GM19035 (cell line): Measurements from ENCODE around the gene HDAC7.

Experiments
- ATAC-seq: cut with Tn5 transposase; IDR thresholded peaks from one replicate; pipeline ENCODE4 v1.9.1; 2021; ENCODE audit not compliant: unreplicated experiment

Gene HDAC7

DNA sequence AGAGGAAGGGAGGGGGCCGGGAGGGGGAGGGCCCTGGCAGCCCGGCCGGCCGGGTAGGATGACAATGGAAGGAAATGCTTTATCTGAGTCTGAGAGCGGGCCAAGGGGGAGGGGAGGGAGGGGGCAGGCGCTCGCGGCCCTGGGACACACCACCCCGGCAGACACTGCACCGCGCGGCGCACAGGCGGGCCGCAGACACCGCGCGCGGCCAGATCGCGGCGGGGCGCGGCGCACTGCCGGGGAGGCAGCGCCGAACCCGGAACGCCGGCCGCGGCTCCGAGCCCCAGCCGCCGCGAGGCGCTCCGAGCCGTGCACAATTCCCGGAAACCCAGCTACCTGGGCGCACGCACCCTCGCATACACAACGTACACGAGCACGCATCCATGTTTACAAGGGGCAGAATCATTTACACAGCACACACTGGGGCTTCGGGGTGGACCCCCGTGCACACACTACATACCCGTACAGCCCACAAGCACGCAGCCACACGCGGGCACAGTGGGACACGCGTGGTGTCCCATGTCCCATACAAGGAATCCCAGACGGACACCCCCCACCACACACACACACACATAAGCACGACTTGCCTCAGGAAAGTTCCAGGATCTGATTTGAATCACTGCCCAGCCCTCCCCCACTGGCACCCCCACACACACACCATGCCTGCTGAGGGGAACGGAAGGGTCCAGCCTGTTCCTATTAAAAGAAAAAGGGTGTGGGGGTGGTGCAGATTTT is at the start of gene HDAC7:
Gene HDAC7, minus strand, starts transcription at position 8 of the 735 bp plus-strand sequence. CDS start 118 bp downstream, outside the sequence.
- ATAC-seq = peak; percentile 39

DNA sequence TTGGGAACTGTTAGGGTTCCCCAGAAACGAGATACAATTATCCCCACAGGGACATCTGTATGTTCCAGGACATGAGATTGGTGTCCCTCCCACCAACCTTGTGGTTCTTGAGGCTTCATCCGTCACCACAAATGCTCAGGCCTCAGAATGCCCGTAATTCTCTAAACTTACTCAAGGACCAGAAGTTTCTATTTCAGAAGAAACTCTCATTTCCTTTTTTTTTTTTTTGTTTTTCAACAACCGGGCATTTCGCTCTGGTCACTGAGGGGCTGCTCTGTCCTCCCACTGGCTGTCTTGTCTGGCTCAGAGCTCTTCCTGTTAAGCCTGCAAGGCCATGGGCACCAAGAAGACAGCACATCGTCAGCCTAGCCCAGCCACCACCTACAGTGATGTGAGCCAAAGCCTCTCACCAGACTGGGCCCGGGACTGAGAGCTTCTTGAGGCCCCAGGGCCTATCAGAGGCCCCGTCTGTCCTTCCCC is 48.9 kb upstream of the HDAC7 start:
- peak; percentile 58 for ATAC-seq

DNA sequence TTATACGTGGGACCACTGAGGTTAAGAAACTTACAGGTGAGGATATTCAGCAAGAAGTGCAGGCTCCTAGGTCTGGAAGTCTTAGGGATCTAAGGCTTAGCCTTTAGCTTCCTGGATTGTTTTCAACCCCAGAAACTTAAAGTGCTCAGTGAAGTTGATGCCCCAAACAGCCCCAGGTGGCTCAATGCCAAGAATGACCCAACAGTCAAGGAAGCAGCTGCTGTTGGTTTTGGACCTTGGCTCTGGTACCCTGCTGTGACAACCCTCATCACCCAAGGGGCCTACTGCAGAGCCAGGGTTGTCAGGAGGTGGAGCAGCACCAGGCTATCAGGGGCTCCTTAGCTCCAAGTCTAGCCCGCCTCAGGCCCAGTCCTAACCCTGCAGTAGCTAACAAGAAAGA is 48.3 kb upstream of the HDAC7 start:
- ATAC-seq = peak; percentile 17

DNA sequence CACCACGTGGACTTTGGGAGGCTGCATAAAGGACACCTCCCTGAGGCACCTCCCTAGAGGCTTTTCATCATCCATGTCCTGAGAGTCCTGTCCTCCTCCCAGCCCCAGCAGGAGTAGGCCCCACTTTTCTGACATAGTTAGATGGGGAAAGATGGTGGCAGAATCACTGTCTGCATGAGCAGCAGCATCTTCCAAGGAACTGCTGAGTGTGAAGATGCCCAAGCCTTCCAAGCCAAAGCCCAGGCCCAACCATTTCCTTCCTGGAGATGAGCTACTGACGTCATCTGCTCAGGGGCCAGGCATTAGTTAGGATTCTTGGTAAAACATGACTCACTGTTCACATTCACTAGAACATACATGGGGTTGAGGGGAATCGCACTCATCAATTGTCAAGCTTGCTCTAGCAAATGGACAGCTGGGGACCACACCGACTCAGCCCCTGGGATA is 47.8 kb upstream of the HDAC7 start:
- ATAC-seq = no peak

DNA sequence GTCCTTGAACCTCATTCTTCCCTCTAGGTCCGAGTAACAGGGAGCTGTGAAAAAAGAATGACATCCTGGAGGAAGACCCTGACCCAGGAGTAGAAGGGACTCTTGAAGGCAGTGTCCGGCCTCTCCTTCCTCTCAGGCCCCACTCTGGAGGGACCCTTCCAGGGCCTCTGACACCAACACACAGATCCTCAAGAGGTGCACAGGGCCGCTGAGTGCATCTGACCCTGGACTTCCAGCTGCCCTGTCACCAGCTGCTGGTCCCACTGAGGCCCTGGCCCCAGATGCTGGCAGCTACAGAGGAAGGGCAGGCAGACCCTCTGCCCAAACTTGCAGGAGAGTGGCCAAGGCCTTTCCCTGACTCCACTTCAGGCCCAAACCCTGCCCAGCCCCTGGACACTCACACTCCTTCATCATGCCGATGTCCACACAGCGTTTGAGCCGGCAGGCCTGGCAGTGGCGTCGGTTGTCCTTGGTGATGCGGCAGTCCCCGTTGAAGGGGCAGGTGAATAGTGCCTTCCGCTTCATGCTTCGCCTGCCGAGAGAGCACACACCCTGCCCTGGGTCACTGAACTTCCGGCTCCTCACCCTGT is 45.0 kb upstream of the HDAC7 start:
- ATAC-seq = no peak

DNA sequence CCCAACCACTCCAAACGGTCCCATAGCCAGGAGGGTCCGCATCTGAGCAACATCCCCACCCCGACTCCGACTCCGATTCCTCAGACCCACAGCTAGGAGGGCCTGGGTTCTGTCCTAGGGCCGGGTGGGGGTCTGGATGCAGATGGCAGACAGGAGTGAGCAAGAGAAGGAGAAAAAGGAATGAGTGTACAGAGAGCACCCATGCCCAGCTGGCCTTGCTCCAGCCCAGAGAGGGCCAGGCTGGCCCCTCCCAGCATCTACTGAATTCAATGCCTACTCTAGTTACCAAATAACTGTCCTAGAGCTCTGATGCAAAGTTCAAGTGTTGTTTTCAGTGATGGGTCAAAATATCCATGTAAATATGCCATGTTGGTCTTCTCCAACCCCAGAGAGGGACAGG is 44.3 kb upstream of the HDAC7 start:
- ATAC-seq = no peak

DNA sequence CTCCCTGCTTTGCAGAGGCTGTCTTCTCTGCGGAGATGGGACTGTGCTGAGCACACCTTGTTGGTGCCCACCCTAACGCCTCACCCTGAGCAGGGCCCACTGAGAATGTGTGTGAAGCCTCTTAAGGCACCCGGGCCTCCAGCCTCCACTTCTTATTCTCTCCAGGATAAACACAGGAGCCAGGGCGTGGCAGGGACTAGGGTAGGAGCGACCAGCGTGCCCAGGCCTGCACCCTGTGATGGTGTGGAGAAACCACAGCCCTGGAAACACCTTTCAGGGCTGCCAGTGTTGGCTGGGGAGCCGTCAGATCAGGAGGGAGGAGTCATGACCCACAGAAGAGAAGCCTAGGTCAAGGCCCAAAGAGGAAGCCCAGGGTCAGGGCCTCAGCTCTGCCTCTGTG is 43.8 kb upstream of the HDAC7 start:
- no peak for ATAC-seq

DNA sequence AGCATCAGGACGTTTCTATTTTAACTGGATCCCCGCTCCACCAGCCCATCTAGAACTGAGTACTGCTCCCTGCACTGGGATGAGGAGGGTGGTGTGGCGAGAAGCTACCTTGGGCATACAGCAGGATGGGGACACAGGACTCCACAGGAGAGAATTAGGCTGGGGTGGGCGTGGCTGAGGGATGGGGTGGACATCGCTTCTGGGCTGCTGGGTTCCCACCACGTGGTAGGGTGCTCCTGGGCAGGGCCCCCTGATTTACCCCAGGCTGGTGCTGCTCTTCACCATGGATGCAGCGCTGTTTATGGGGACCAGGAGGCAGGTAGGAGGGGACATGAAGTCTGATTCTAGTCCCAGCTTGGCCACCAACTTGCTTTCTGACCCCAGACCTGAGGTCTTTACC is 43.2 kb upstream of the HDAC7 start:
- no peak for ATAC-seq

DNA sequence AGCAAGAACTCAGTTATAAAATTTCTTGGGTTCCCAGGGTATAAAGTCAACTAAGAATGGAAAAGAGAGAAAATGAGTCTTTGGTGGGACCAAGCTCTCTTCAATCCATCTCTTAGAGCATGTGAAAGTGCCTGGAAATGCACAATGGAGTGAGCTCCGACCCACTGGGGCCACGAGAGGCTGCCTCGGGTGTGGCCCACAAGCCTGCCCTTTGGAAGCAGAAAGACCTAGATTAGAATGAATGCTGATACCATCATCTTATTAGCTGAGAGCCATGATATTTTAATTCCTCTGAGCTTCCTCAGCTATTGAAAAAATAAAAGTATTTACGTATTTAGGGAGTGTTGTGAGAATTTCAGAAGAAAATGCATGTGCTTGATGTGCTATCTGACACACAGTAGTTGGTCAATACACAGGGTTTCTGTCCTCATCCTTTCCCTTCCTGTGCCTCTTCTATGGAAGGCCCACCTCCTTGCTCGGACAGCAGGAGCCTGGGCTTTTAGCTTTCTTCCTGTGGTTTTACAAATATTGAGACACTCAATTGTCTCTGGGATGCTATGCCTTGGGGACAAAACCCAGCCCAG is 42.6 kb upstream of the HDAC7 start:
- ATAC-seq = no peak

DNA sequence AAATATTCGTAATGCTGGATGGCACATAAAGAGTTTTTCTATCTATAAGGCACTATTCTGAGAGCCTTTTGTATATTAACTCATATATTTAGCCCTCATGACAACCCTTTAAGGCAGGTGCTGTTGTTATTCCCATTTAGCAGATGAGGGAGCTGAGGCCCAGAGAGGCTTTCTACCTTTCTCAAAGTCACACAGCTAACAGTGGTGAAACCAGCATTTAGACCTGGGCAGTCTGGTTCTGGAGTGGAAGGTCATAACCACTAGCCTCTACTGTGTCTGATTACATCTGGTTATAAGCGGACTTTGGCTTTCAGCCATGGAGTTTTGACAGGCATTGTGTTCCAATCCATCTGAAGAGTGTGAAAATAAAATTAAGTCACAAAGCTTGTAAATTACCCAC is 41.2 kb upstream of the HDAC7 start:
- ATAC-seq = no peak

DNA sequence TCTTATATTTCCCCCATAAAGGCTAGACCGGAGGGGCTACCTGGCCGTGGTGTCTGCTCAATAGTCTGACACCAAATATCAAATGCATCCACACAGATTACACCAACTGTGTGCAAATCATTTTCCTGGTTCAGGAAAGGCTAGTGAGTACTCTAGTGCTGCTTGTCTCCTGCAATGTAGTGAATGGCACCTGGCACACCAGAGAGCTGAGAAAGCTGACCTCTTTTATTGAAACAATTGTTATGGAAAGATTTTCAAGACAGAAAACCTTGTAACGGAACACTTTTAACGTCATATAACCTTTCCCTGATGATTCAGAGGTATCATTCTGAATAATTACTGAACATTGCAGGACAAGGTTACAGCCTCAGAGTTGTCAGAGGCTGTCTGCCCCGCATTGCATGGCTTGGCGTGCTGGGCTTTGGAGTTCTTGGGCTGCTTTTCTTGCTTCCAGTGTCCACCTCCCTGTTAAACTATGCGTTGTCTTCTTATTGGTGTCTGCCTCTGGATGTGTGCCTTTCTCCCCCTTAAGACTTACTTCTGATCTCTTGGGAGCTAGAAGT is 40.7 kb upstream of the HDAC7 start:
- no peak for ATAC-seq

DNA sequence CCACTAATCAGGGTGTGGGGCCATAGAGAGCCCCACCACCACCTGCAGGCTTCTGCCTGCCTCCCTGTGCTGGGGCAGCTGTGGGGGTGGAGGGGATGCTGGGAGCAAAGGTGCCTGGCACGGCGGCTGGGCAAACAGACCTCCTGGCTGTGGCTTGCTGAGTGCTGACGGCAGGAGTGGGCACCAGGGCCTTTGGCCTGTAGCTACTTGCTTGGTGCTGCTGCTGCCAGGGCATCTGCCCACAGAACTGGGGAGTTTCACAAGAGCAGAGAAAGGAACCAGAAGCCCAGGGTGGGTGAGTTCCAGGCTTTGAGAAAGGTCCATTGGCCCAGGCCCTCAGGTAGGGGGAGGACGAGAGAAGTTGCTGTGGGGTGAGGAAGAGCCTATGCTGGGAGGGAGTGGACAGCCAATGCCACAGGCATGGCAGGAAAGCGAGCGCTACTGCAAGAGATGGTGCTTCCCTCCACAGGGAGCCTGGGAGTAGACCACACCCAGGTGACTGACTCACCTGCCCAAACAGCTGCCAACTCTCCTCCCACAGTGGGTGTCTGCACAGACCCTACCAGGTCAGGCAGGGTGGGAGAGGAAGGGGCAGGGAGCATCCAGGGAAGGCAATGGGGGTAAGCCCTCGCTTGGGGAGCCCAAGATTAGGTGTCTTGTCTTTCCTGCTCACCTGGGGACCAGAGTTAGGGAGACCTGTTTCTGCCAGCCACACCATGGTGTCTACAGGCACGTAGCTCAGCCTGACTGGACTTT is 39.0 kb upstream of the HDAC7 start:
- ATAC-seq = no peak

DNA sequence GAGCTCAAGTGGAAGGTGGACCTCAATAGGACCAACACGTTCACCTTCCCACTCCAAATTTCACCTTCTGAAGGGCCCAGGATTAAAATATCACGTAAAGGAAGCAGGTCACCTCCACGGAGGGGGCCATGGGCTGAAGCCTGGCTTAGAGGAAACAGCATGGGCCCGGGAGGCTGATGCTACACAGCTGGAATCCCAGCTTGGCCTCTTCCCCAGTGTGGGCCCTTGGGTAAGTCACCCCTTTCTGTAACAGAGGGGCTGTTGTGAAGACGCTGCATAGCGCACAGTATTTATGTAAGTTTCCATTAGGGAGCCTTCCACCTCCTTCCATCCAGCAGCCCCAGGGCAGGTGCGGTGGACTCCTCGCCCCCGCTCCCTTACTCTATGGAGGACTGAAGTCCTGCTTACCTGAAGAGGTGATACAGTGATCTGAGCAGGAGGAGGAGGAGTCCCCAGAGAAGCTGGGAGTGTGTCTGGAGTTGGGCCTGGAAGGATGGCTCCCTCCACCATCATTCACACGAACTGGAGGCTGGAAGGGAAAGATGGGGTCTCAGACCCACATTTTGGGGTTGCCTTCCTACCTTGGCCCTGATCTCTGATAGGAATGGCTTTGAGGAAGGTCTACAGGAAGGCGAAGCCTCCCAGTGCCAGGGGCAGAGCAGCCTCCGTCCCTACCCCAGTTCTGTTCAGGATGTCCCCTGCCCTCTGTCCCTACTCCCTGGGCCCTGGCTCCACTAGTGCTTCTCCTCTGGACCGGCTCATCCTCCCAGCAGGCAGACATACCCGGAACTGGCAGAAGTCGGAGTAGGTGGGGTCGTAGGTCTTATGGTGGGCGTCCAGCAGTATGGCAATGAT is 37.2 kb upstream of the HDAC7 start:
- no peak for ATAC-seq

DNA sequence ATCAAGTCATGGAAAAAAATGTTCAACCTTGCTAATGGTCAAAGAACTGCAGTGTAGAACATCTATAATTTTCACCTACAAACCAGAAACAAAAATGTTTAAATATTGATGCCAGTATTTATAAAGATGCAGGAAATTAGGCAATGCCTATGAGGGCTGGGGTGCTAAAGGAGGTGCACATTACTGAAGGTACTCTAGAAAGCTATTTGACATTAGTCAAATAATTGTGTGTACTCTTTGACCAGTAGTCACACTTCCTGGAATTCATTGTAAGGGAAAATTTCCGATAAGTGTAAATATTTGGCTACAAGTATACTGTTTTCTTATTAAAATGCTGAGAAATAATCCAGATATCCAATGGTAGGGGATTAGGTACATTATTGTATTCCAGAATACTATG is 36.4 kb upstream of the HDAC7 start:
- ATAC-seq = no peak

DNA sequence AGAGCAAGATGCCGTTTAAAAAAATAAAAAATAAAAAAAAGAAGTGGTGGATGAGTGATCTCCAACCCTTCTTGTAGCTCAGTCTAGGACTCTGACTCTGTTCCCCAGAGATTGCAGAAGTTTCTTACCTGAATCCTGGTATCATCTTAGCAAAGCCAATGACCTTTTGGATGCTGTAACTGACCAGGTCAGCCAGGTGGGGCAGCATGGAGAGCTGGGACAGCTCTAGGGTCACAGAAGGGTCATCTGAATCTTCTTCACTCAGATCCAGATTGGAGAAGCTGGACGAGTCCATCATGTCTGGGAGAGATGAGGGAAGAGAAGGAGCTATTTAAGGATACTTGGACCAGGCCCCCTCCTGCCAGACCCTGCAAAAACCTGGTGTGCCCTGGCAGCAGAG is 35.8 kb upstream of the HDAC7 start:
- no peak for ATAC-seq

DNA sequence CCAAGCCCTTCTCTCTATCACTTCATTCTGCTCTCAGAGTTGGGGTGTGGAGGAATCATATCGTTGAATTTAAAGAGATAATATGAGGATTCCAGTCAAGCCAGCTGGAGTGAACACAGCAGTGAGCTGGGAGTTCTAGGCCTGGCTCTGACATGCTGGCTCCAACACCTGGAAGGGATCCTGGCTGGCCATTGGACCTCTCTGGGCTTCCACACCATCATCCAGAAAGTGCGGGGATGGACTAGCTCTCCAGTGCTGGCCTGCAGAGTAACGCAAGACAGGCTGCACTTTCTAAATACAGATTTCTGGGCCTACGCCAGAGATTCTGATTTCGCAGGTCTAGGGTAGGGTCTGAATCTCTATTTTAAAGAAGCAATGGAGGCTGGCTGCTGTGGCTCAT is 34.8 kb upstream of the HDAC7 start:
- ATAC-seq = no peak

DNA sequence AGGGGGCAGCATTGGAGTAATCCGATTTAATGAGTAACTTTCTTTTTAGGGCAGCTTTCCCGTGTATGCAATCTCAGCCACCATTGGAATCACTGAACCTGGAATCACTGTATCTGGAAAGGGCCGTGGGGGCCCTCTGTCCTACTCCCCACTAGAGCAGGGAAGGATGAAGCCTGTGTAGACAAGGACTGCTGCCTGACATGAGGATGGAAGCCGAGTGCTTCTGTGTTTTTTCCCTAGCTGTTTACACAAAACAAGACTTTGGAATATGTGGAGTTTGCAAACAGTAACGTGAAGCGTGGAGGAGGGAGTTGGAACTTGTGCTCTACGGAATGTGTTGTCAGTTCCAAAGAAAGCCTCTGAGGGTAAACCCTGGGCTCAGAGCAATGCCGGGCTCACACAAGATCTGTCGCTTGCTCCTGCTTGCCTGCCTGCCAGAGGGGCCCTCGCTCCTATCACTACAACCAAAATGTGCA is 32.4 kb upstream of the HDAC7 start:
- no peak for ATAC-seq

DNA sequence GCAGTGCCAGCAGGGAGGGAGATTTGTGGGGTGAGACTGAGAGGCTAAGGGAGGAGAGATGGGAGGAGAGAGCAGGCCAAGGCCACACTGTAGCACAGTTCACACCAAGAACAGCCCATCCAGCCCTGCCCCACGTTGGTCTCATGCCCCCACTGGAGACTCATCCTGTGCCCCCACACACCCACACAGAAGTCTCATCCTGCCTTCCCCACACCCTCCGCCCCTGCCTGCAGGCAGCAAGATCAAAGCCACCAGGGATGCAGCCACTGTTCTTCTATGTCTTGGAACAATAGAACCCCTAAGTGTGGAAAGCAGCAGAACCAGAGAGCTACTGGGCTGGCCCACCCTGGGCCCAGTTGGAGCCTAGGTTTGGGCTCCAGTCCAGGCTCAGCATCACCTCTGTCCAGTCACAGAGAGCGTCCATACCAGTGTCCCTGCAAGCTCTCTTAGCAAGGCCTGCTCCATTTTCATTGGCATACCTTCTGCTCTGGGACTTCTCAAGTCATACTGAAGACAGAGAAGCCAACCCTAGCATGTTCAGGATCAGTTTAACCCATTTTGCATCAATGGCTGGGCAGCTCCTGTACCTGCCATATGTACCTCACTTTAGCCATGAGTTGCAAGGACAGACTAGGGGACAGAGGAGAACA is 31.7 kb upstream of the HDAC7 start:
- ATAC-seq = no peak

DNA sequence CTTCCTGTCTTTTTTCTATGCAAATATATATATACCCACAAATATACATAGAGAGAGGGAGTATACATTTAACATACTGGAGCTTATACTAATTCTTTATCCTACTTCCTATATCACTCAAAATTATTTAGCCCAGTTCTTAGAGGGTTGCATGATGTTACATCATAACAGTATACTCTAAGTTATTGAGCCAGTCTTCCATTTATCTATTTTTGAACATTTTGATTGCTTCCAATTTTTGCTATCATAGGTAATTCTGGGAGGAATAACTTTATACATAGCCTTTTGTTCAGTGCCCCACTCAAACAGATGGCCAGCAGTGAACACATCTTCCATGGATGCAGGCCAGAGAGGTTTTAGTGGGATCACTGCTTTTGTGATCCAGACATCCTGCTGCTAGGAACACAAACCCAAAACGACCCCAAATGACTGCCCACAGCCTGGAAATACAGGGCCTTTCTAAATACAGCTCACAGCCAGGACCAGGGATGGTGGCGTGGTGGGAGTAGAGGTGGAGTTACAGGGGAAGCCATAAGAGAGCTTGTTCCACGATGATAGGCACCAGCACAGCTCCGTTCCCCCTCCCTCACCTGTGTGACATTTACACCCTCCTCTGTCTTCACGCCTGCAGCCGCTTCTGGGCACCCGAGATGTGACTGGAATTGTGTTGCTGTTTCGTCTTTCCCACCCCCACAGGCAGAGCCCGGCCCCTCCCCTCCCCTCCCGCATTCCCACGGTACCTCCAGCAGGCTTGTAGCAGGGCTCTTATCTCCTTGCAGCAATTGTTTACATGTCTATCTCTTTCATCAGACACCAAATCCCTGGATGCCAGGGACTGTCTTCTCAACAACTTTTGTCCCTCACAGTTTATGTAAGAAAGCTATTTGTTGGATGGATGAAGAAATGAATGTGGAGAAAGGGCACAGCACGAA is 30.7 kb upstream of the HDAC7 start:
- ATAC-seq = no peak
